Stimulated activated naive CD8-positive, alpha-beta T cell treated with anti-CD3 and anti-CD28 coated beads, Interleukin-15, Interleukin-2, amounts not matched to agents 100 ng/mL and 50 ng/mL, for 24 hours (primary cell): Measurements from ENCODE around the gene ASTN2.
"Not testable (repeated sequence)": the region's sequence is repeated elsewhere in the genome, so short reads cannot be mapped to it uniquely, and the experiment has no call there.

Experiments
- H3K27ac Mint-ChIP-seq: one replicate; pipeline ENCODE4 v1.8.0; 2021; ENCODE audit warnings: mild to moderate bottlenecking, mixed read lengths
- H3K27me3 Mint-ChIP-seq: one replicate; pipeline ENCODE4 v1.8.0; 2021; ENCODE audit warnings: mixed read lengths
- H3K36me3 Mint-ChIP-seq: one replicate; pipeline ENCODE4 v1.8.0; 2021; ENCODE audit warnings: low read depth, mixed read lengths
- H3K4me1 Mint-ChIP-seq: one replicate; pipeline ENCODE4 v1.8.0; 2021; ENCODE audit warnings: low read depth, mixed read lengths
- H3K4me3 Mint-ChIP-seq: one replicate; pipeline ENCODE4 v1.8.0; 2021; ENCODE audit warnings: mild to moderate bottlenecking, mixed read lengths
- H3K9me3 Mint-ChIP-seq: one replicate; pipeline ENCODE4 v1.8.0; 2021; ENCODE audit warnings: mixed read lengths

ASTN2 gene

GRCh38 chr9:117076571-117077290, 338.1 kb downstream of the ASTN2 start:
- H3K36me3 Mint-ChIP-seq = no peaks in the 10 kb centered on the region

DNA sequence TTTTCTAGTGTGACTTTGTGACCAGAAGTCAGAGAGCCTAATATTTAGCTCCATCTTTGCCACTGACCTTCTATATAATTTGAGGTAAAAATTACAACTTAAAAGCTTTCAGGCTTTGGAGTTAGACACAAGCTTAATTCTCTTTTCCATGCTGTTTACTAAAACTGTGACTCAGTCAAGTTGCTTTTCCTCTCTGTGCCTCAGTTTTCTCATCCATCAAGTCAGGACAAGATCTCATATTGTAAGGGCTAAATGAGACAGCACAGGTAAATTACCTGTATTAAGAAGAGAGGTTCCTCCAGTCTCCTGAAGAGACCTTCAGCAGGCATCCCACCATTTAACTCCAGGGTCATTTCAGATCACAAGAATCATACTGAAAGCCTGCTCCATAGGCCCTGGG, 339.2 kb downstream of the ASTN2 start:
- H3K9me3 Mint-ChIP-seq = peaks cover 3% of the 10 kb centered on the region
- H3K27ac Mint-ChIP-seq = no peak overlapping the region
- peaks cover 3% of the 10 kb centered on the region for H3K27me3 Mint-ChIP-seq
- no peaks in the 10 kb centered on the region for H3K4me1 Mint-ChIP-seq
- H3K4me3 Mint-ChIP-seq = no peak overlapping the region
- H3K36me3 Mint-ChIP-seq = no peaks in the 10 kb centered on the region

More at GRCh38 chr9:117076571-117077290, 338.1 kb downstream of the ASTN2 start:
- Mint-ChIP-seq H3K4me1 (no peaks in the 10 kb centered on the region), H3K4me3 (no peak overlapping the region), H3K27me3 (peaks cover 3% of the 10 kb centered on the region), H3K27ac (no peak overlapping the region), H3K9me3 (peaks cover 3% of the 10 kb centered on the region)

GRCh38 chr9:117074784-117075520, 339.9 kb downstream of the ASTN2 start:
- Mint-ChIP-seq H3K27me3 (peaks cover 3% of the 10 kb centered on the region), H3K4me3 (no peak overlapping the region), H3K27ac (no peak overlapping the region), H3K9me3 (peaks cover 3% of the 10 kb centered on the region), H3K36me3 (no peaks in the 10 kb centered on the region), H3K4me1 (no peaks in the 10 kb centered on the region)

- peaks cover 3% of the 10 kb centered on the region for H3K9me3 Mint-ChIP-seq
- no peak overlapping the region for H3K4me3 Mint-ChIP-seq
- no peaks in the 10 kb centered on the region for H3K4me1 Mint-ChIP-seq
- peaks cover 3% of the 10 kb centered on the region for H3K27me3 Mint-ChIP-seq
- no peak overlapping the region for H3K27ac Mint-ChIP-seq
- H3K36me3 Mint-ChIP-seq = no peaks in the 10 kb centered on the region
These were observed 340.6 kb downstream of the ASTN2 start for GRCh38 chr9:117074342-117074662.

DNA sequence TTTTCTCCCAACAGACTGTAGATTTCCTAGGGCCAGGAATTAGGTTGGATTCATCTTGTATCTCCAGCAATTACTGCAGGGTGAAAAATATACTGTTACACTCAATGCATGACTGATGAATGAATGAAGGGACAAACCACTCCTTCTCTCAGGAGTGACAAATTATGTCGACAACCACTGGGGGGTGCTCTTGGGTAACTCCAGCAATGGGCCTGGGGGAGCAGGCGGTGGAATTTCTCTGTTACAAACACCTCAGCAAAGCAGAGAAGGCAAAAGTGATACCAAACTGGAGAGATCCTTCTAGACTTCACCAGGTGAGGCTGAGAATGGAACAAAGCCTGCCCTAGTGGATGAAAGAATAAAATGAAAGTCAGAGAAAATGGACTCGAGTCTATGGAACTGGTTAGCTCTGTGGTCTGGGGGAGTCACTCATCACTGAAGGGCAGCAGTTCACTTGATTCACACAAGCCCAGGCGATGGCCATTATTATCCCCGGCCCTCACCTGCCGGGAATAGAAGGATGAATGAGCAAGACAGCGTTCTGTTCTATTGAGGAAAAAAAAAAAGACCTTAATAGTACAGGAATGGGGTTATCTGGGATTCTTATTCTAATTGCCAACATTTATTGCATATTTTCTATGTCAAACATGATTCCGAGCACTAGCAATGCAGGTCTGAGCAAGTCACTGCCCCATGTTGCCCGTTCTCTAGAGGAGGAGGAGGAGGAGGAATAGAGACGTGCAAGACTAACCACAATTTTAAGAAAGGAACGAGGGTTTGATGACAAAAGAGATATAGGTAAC, 341.1 kb downstream of the ASTN2 start:
- Mint-ChIP-seq H3K4me3 (no peak overlapping the region), H3K27ac (no peak overlapping the region), H3K36me3 (no peaks in the 10 kb centered on the region), H3K27me3 (peaks cover 3% of the 10 kb centered on the region), H3K9me3 (peaks cover 3% of the 10 kb centered on the region), H3K4me1 (no peaks in the 10 kb centered on the region)

DNA sequence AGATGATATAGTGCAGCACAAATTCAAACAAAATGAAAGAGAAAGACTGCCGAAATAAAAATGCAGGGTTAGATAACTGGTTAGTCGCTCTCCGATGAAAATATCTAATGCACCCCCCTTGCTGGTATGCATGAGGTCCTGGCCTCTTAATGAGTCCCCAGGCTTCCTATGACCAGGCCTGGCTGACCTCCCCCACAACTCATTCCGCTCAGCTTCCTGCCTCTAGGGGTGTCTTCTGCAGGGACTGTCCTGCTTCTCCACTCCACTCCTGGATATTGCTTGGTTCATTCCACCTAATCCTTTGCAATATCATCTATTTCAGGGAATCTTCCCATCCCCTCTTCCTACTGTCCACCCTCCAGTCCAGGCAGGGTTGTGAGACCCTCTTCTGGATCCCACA, 341.8 kb downstream of the ASTN2 start:
- Mint-ChIP-seq H3K4me3 (no peak overlapping the region), H3K4me1 (no peaks in the 10 kb centered on the region), H3K36me3 (no peaks in the 10 kb centered on the region), H3K27me3 (peaks cover 3% of the 10 kb centered on the region), H3K9me3 (peaks cover 3% of the 10 kb centered on the region), H3K27ac (no peak overlapping the region)

- no peak overlapping the region for H3K27ac Mint-ChIP-seq
- H3K4me3 Mint-ChIP-seq = no peak overlapping the region
- peaks cover 3% of the 10 kb centered on the region for H3K27me3 Mint-ChIP-seq
- H3K4me1 Mint-ChIP-seq = no peaks in the 10 kb centered on the region
- H3K36me3 Mint-ChIP-seq = no peaks in the 10 kb centered on the region
- peaks cover 3% of the 10 kb centered on the region for H3K9me3 Mint-ChIP-seq
These were observed 342.6 kb downstream of the ASTN2 start for GRCh38 chr9:117072216-117072615.

DNA sequence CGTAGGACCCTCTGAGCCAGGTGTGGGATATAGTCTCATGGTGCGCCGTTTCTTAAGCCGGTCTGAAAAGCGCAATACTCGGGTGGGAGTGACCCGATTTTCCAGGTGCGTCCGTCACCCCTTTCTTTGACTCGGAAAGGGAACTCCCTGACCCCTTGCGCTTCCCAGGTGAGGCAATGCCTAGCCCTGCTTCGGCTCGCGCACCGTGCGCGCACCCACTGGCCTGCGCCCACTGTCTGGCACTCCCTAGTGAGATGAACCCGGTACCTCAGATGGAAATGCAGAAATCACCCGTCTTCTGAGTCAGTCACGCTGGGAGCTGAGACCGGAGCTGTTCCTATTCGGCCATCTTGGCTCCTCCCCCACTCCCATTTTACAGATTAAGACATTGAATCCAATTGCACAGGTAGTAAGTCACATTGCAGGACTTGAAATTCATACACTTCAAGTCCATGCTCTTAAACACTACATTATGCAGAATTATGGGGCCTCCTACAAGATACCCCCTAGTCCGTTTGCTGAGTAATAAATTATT, 343.1 kb downstream of the ASTN2 start:
- H3K9me3 Mint-ChIP-seq, H3K4me3 Mint-ChIP-seq, H3K27ac Mint-ChIP-seq, H3K27me3 Mint-ChIP-seq, H3K4me1 Mint-ChIP-seq, H3K36me3 Mint-ChIP-seq: not testable (repeated sequence)

DNA sequence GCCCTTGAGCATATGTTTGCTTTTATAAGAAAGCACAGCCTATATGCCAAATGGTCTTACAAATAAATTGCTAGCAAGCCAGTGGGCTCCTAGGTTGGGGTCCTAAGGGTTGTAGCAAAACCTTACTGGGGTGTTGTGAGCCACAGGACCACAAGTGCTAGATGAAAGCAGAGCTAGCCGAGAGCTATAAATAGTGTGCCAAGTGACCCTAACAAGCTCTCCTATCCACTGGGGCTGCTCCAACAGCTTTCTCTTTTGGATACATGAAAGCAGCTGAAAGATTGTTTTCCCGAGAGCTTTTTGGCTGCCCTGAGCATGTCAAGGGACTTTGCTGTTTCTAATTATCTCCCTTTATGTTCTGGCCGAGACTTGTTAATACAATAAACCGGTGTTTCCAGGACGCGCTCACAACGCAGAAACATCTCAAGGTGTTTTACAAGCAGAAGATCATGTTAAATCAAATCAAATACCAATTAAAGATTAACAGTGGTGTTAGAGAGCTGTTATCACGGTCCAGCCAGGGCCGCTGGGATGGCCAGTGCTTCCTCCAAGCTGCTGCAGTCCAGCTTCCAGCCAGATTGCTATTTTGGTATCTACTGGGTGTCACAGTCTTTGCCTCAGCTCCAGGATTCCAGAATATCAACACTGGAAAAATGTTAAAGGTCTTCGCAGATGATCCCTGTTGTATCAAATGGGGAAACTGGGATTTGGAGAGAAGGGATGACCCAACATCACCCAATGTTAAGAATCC, 351.0 kb downstream of the ASTN2 start:
- Mint-ChIP-seq H3K27me3 (no peaks in the 10 kb centered on the region), H3K27ac (no peak overlapping the region), H3K9me3 (peaks cover 6% of the 10 kb centered on the region), H3K36me3 (no peaks in the 10 kb centered on the region), H3K4me1 (no peaks in the 10 kb centered on the region), H3K4me3 (no peak overlapping the region)

DNA sequence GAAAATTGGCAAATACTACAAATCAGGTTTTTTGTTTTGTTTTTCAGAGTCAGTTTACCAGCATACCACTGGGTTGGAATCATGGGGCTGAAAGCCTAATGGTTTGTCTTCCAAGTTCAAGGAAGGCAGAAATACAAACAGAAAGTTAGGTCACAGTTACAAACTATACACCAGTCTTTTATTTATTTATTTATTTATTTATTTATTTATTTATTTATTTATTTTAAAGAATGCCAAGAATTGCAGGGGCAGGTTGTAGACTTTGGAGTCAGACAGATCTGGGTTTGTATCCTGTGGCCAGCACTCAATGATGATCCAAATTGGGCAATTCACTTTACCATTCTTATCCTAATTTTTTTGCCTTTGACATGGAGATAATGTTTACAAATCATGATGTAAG, 353.9 kb downstream of the ASTN2 start:
- Mint-ChIP-seq H3K4me3 (no peak overlapping the region), H3K36me3 (no peaks in the 10 kb centered on the region), H3K27me3 (no peaks in the 10 kb centered on the region), H3K4me1 (no peaks in the 10 kb centered on the region), H3K27ac (no peak overlapping the region), H3K9me3 (peaks cover 11% of the 10 kb centered on the region)

- H3K4me3 Mint-ChIP-seq = no peak overlapping the region
- no peak overlapping the region for H3K27ac Mint-ChIP-seq
- no peaks in the 10 kb centered on the region for H3K27me3 Mint-ChIP-seq
- H3K4me1 Mint-ChIP-seq = no peaks in the 10 kb centered on the region
- peaks cover 4% of the 10 kb centered on the region for H3K9me3 Mint-ChIP-seq
- no peaks in the 10 kb centered on the region for H3K36me3 Mint-ChIP-seq
These were observed 364.9 kb downstream of the ASTN2 start for GRCh38 chr9:117050007-117050406.

DNA sequence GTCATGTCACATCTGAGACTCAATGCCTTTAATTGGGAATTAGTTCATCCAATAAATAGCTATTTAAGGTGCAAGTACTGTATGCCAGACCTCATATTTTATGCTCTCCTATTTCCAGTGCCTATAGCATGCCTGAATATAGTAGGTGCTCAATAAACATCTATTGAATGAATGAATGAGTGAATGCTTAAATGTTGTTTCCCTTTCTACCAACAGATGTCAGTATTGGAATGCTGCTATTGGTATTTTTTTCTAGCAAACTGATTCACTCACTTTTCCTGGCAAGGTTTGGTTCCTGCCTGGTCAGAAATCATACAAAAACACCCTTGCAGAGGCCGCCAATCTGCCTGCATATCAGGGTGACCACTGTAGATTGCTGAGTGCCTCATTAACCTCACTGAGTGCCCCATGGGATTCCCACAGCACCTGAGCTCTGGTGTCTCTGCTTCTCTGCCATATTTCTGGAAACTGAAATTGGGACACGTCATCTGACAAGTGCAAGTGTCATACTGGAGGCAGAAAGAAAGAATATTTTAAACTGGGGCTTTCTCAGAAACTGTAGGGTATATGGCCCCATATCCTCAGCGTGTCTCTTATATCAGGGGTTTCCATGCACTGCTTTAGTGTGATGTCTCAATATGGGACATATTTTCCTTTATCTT, 368.1 kb downstream of the ASTN2 start:
- no peaks in the 10 kb centered on the region for H3K4me1 Mint-ChIP-seq
- H3K36me3 Mint-ChIP-seq = no peaks in the 10 kb centered on the region
- H3K27me3 Mint-ChIP-seq = no peaks in the 10 kb centered on the region

GRCh38 chr9:117044241-117044640, 370.6 kb downstream of the ASTN2 start:
- Mint-ChIP-seq H3K4me3 (no peak overlapping the region), H3K9me3 (no peaks in the 10 kb centered on the region), H3K4me1 (no peaks in the 10 kb centered on the region), H3K27me3 (no peaks in the 10 kb centered on the region), H3K36me3 (no peaks in the 10 kb centered on the region), H3K27ac (no peak overlapping the region)

More for the DNA sequence above, 368.1 kb downstream of the ASTN2 start:
- Mint-ChIP-seq H3K27ac (no peak overlapping the region), H3K4me3 (no peak overlapping the region), H3K9me3 (peaks cover 4% of the 10 kb centered on the region)

DNA sequence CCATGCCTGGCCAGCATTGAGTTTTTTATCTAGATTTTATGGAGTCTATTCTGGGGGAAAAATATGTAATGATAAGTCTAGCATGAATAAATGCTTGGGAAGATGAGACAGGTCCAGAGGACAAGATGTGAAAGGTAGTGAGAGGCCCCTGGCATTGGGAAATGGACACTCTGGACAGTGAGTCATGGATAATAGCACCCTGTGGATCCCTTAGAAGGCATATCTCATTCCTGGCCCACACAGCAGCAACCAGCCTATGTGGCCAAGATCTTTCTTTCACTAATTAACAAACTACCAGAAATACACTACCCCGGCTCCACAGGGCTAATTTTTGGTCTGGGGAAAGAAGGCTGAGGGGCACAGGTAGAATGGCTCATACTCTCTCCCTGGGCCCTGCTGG, 371.7 kb downstream of the ASTN2 start:
- Mint-ChIP-seq H3K27me3 (no peaks in the 10 kb centered on the region), H3K4me1 (no peaks in the 10 kb centered on the region), H3K9me3 (no peaks in the 10 kb centered on the region), H3K36me3 (no peaks in the 10 kb centered on the region), H3K27ac (no peak overlapping the region), H3K4me3 (no peak overlapping the region)
